ENCODE measurements around the gene TPGS1. TPM values are rescaled to one million over a fixed set of nuclear protein-coding genes. Genes with fewer than 3 reads are reported as not detected.

The TPGS1 gene
- total and polyA plus RNA-seq, 2 of the 8 experiments (the other 6 are each of a cell fraction or from before 2014, with no cell fraction given), result 9.1 to 10.6 TPM

GRCh38 chr19:548886-549830, 41.9 kb downstream of the TPGS1 start:
- TF ChIP-seq KDM1A (IDR thresholded peaks at IDR 0.05; ENCODE audit: borderline replicate concordance, low read length) (0 out of 2 replicates have a peak, but pooled peaks have one; percentile 39), SIRT6 (IDR thresholded peaks at IDR 0.05; ENCODE audit: low read length) (no peak)
- H3K4me2 ChIP-seq (ENCODE audit: insufficient read depth in 1 of 2, low read depth in 2 of 2, low read length in 2 of 2), result no peak overlapping the region
- no peaks in the 10 kb centered on the region for H3K36me3 ChIP-seq (ENCODE audit: control insufficient read depth in 2 of 4, insufficient read depth in 4 of 4, low read length in 3 of 4)
- H2BK15ac ChIP-seq (ENCODE audit: low read length), result no peak overlapping the region
- no peak overlapping the region for H3K18ac ChIP-seq (ENCODE audit: extremely low read depth, low read length)
- no peak overlapping the region for H3K56ac ChIP-seq (replicated peaks; ENCODE audit: insufficient read length, low read depth, low read length)
- H3K79me2 ChIP-seq (ENCODE audit: control insufficient read depth in 1 of 2, insufficient read depth in 2 of 2, low read length in 2 of 2), result no peaks in the 10 kb centered on the region
- no peak overlapping the region for H3K14ac ChIP-seq (ENCODE audit: insufficient read length)
- H2AK5ac ChIP-seq (ENCODE audit: low read depth, low read length), result no peak overlapping the region
- no peaks in the 10 kb centered on the region for H3K27me3 ChIP-seq (replicated peaks in 1 of 4; ENCODE audit: control insufficient read depth in 3 of 4, extremely low read depth in 1 of 4, insufficient read depth in 3 of 4, low read length in 3 of 4)
- no peak overlapping the region for H2AFZ ChIP-seq (ENCODE audit: low read length)
- no peaks in the 10 kb centered on the region for H3K79me1 ChIP-seq (ENCODE audit: low read depth, low read length)
- no peak overlapping the region for H3K9ac ChIP-seq (replicated peaks in 1 of 4; ENCODE audit: extremely low read depth in 1 of 4, low read depth in 3 of 4, low read length in 3 of 4)
- H3K4me3 ChIP-seq (ENCODE audit: extremely low read depth in 1 of 4, insufficient read depth in 2 of 4, low read depth in 3 of 4, low read length in 4 of 4), result no peak overlapping the region
- peaks cover 2 to 4% of the 10 kb centered on the region in 2 experiments for H4K20me1 ChIP-seq (replicated peaks in 1 of 2; ENCODE audit: control insufficient read depth in 1 of 2, insufficient read depth in 2 of 2, low read length in 2 of 2)
- peaks cover 3% of the 10 kb centered on the region; the same call in 1 of the 2 replicates for H3K23me2 ChIP-seq (ENCODE audit: low read depth, low read length)
- DNase-seq (ENCODE audit: low read depth in 1 of 2, low spot score in 2 of 2) (no peak), FAIRE-seq (no peak)
- H2BK20ac ChIP-seq (ENCODE audit: low read length), result no peak overlapping the region
- no peak overlapping the region for H3K23ac ChIP-seq (ENCODE audit: insufficient read length)
- CTCF ChIA-PET (ENCODE audit: partially characterized antibody), result interaction anchor here (0.7 to 1.5 kb wide), 3 partner anchors 8 to 57 kb away, joined by 3 to 4 read pairs (median 4); no protein-coding TSS in a partner anchor
- H3K4me1 ChIP-seq (replicated peaks in 1 of 4; ENCODE audit: control insufficient read depth in 3 of 4, insufficient read depth in 4 of 4, low read length in 3 of 4), result peaks cover 0 to 3% (median under 1%) of the 10 kb centered on the region in 4 experiments; a peak in 3 of 7 replicates
- no peak overlapping the region for H4K91ac ChIP-seq (replicated peaks; ENCODE audit: insufficient read length, low read length)
- no peak overlapping the region for H3K27ac ChIP-seq (ENCODE audit: low read depth, low read length)
- H4K8ac ChIP-seq (ENCODE audit: extremely low read depth, insufficient read depth, low read length), result no peak overlapping the region
- no peak overlapping the region for H2BK5ac ChIP-seq (ENCODE audit: low read depth, low read length)
- no peaks in the 10 kb centered on the region for H3K9me3 ChIP-seq (ENCODE audit: insufficient read depth in 2 of 2, low read depth in 1 of 2, low read length in 1 of 2)
- no peak overlapping the region for H3K4ac ChIP-seq (replicated peaks; ENCODE audit: insufficient read length, low read depth, low read length)
- POLR2A ChIA-PET (ENCODE audit: partially characterized antibody), result interaction anchor here (1.5 to 7.3 kb wide), 4 partner anchors 10 to 25 kb away, joined by 3 to 40 read pairs (median 6); partner anchors contain the start of gene CDC34
- 88% methylated on average over 27 of the region's 52 CpGs; no CpG with 5 or more reads in 1 of the 2 experiments for WGBS, 2 experiments (ENCODE audit: extremely low coverage in 1 of 2, insufficient coverage in 1 of 2, insufficient read length in 1 of 2, insufficient replicate concordance in 2 of 2, low coverage in 1 of 2, low lambda C conversion rate in 2 of 2, missing lambda C conversion rate in 1 of 2)
- no peak overlapping the region for H4K5ac ChIP-seq (ENCODE audit: insufficient read length, low read depth, low read length)
- H2BK12ac ChIP-seq (ENCODE audit: low read depth, low read length), result no peak overlapping the region
- no peak overlapping the region for H2BK120ac ChIP-seq (replicated peaks; ENCODE audit: low read depth, low read length)
